HL-60/S4 treated with retinoic acid at 250 ng/mL for 4 days and 3 days (cell line): Measurements from ENCODE around the gene CERS3.

ENCODE experiments used
- in situ Hi-C: fragments of 300-500 bp; cut with MboI; formaldehyde crosslinking; loops from 2 replicates; pipeline ENCODE4 v1.7.0; 2022; ENCODE audit warnings: low sequenced_read_pairs

CERS3 gene

DNA sequence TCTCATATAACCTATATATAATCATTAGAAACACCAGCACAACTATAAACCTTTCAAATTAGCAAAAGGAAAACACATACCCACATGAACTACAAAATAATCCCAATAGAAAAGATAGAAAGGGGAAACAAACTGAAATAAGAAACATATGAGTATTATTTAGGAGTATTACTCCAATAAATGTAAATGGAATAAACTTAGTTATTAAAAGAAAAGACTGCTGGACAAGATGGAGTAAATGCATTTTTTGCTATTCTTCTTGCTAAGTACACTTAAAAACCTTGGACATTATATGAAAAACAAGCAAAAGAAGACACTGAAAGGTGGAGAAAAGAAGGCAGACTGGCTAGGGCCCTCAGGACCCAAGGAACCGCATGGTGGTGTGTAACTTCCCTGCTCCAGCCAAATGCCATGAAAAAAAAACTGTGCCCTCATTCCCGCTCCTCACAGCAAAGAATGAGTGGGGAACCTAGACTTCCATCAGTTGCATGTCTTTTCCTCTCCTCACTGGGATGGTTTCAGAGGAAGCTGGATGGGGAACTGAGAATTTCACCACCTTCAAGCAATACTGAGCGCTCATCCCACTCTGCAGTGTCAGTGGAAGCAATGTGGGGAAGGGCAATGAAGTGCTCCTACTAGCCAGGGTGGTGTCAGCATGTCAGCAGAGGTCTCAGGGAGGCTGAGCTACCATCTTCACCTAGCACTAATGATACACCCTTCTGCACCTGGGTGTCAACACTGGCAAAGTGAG is 143.3 kb downstream of the CERS3 start:
- in situ Hi-C loops = no loop called here

- in situ Hi-C loops = no loop called here
Measured at GRCh38 chr15:100384108-100384410, 144.7 kb downstream of the CERS3 start.

- in situ Hi-C loops = no loop called here
Measured at GRCh38 chr15:100383302-100384107, 145.2 kb downstream of the CERS3 start.

- in situ Hi-C loops = no loop called here
Measured at GRCh38 chr15:100373942-100374341, 154.8 kb downstream of the CERS3 start.

- in situ Hi-C loops = no loop called here
Measured at GRCh38 chr15:100373120-100373896, 155.4 kb downstream of the CERS3 start.

- in situ Hi-C loops = no loop called here
Measured at GRCh38 chr15:100372739-100373119, 156.0 kb downstream of the CERS3 start.

- in situ Hi-C loops = no loop called here
Measured at GRCh38 chr15:100355342-100355741, 173.4 kb downstream of the CERS3 start.

GRCh38 chr15:100353449-100353848 is 175.3 kb downstream of the CERS3 start:
- in situ Hi-C loops = no loop called here

DNA sequence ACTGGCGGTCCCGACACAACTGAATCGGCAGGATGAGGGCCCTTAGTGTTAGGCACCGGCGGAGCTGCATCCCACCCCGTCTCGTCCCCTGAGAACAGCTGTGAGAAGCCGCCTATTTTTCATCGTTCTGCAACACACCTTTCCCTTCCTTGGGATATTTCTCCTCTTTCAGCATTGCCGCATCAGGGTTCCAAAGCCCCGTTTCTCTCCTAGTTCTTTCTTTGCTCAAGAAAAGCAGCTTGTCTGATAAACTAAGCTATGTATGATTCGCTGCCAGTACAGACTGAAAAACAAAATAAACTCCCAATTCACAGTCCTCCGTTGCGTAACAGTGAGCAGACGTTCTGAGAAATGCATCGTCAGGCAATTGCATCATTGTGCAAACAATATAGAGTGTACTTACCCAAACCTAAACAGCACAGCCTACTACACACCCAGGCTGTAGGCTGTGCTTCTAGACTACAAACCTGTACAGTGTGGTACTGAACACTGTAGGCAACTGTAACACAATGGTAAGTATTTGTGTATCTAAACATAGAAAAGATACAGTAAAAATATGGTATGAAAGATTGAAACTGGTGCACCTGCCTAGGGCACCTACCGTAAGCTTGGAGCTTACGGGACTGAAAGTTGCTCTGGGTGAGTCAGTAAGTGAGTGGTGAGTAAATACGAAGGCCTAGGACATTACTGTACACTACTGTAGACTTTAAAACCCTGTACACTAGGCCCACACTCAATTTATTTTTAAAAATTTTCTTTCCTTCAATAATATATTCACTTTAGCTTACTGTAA is 178.1 kb downstream of the CERS3 start:
- in situ Hi-C loops = no loop called here
